ENCODE measurements around the gene STARD7.

Gene STARD7

GRCh38 chr2:96170626-96171025, 38.0 kb downstream of the STARD7 start:
- H3K4me3 ChIP-seq (ENCODE audit: low read depth, low read length) = no peak overlapping the region

DNA sequence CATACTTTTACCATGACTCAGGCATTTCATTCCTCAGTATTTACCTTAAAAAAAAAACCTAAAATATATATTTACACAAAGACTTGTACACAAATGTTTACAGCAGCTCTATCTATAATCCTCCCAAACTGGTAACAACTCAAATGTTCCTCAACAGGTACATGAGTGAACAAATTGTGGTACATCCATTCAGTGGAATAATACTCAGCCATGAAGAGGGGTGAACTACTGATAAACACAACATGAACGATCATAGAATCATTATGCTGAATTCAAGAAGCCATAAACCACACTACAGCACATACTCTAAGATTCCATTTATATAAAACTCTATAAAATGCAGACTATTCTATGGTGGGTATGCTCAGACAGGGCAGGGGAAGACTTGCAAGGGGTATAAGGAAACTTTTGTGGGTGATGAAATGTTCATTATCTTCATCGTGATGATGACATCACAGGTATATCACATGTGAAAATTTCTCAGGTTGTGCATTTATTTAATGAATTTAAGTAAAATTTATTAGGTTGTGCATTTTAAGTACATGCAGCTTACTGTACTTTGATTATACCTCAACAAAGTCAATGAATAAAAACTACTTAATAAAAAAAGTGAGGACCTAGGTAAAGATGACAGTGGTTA, 38.6 kb downstream of the STARD7 start:
- TF ChIP-seq CTCF (IDR thresholded peaks at IDR 0.05; ENCODE audit: low read depth, low read length) = no peak
- no peak overlapping the region for H3K4me3 ChIP-seq (ENCODE audit: low read depth, low read length)

More at GRCh38 chr2:96170626-96171025, 38.0 kb downstream of the STARD7 start:
- no peak for TF ChIP-seq CTCF (IDR thresholded peaks at IDR 0.05; ENCODE audit: low read depth, low read length)

DNA sequence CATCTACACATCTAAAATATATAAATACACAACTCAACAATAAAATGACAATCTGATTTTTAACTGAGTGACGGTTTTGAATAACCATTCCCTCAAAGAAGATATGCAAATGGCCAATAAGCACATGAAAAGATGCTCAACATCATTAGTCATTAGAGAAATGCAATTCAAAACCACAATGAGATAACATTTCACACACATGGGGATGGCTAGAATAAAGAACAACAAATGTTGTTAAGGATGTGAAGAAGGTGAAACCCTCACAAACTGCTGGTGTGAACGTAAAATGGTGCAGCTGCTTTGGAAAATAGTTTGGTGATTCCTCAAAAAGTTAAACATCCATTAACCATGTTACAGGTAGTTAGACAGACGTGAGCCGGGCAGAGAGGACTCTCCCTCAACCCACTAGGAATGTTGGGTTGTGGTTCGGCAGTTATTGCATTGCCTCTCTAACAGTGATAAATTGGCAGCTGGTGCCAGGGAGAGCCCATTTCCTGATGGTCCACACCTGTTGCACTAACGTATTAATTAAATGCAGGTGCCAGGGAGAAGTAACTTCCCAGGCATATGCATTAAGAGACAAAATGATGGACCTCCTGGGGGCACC, 41.1 kb downstream of the STARD7 start:
- no peak overlapping the region for H3K4me3 ChIP-seq (ENCODE audit: low read depth, low read length)
- no peak for TF ChIP-seq CTCF (IDR thresholded peaks at IDR 0.05; ENCODE audit: low read depth, low read length)

DNA sequence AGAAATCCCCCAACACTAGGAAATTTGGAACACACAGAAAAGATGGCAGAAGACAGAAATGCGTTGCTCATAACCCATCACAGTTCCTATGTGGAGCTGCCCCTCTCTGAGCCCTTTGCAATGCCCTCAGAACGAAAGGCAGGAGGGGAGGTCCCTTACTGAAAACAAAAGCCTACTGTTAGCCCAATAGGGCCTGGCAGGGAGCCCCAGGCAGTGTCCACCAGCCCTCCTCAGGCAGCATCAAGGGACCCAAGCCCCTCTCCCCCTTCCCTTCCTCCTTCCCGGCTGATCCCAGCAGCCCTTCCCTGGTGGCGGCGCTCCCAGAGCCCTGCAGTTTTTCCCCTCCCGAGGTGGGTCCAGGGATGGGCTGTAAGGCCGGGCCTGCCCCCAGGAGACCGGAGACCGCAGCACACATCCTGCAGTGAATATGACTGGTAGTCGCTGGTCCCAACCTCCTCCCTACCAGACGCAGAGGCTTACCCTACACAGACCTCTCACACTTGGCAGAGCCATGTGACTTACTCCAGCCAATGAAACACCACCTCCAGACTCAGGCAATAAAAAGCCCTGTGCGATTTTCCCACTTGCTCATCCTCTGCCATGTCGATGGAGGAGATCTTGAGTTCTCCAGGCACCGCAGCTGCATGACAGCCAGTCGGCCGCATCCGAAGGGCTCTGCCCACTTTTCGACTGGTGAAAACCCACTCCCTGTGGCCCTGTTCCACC, 44.0 kb downstream of the STARD7 start:
- no peak for TF ChIP-seq CTCF (IDR thresholded peaks at IDR 0.05; ENCODE audit: low read depth, low read length)

DNA sequence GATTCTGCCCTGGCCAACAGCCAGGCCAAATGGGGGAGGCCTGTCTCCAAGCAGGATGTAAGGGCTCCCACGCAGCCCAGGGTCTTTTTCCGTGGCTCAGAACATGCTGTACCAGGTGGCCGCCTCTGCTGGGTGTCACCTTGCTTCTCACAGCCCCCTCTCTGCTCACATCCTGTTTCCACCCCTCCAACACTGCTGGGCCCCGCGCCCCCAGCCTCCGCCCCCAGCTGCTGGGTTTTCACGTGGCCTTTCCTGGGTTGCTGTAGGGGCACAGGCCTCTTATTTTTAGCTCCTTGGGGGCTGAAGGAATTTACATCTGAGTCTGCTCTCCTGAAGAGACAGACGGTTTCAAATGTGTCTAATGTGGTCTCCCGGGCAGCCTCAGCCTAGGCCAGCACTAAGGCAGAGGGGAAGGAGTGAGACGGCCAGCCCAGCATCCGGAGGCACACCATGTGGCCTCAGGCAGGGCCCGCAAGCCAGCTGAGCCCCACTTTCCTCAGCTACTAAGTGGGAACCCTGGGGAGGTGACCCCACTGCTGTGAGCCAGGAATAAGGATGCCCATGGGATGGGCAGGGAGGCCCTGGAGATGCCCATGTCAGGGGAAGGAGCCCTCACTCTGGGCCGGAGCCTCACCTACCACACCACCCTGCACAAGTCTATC, 44.7 kb downstream of the STARD7 start:
- H3K4me3 ChIP-seq (ENCODE audit: low read depth, low read length) = no peak overlapping the region
- no peak for TF ChIP-seq CTCF (IDR thresholded peaks at IDR 0.05; ENCODE audit: low read depth, low read length)

More for the DNA sequence above, 44.0 kb downstream of the STARD7 start:
- H3K4me3 ChIP-seq (ENCODE audit: low read depth, low read length) = no peak overlapping the region

GRCh38 chr2:96163415-96163767, 45.2 kb downstream of the STARD7 start:
- H3K4me3 ChIP-seq (ENCODE audit: low read depth, low read length) = no peak overlapping the region
- TF ChIP-seq CTCF (IDR thresholded peaks at IDR 0.05; ENCODE audit: low read depth, low read length) = no peak
